GM23338 (cell line): ENCODE data around the gene GLG1.

ENCODE experiments used
- CREB1 ChIP-seq: fragments of 250-450 bp; sonication (Bioruptor Pico); IDR thresholded peaks from 2 replicates; pipeline ENCODE4 v1.5.0; 2020; ENCODE audit warnings: low read depth, mild to moderate bottlenecking, moderate library complexity
- CTCF ChIP-seq, 2 experiments: fragments of 200-600 bp in 1 of 2; sonication (generic) in 1 of 2; conservative IDR thresholded peaks; 2 replicates each; pipeline versions ENCODE4 v1.5.1 to v1.6.1; 2016 to 2017; ENCODE audit warnings: antibody characterized with exemption in 2 of 2, low read depth in 2 of 2, mild to moderate bottlenecking in 2 of 2, moderate library complexity in 1 of 2
- EZH2 ChIP-seq: fragments of 200-600 bp; sonication (generic); IDR thresholded peaks from one replicate; pipeline ENCODE4 v1.8.0; 2017; ENCODE audit warnings: antibody characterized with exemption, mild to moderate bottlenecking, low read depth; ENCODE audit not compliant: unreplicated experiment
- EZH2phosphoT487 ChIP-seq: fragments of 200-600 bp; sonication (generic); IDR thresholded peaks from one replicate; pipeline ENCODE4 v1.8.1; 2018; ENCODE audit warnings: antibody characterized with exemption; ENCODE audit not compliant: unreplicated experiment
- JUNB ChIP-seq: IDR thresholded peaks from one replicate; pipeline ENCODE4 v1.6.1; 2016; ENCODE audit warnings: antibody characterized with exemption; ENCODE audit not compliant: unreplicated experiment
- POLR2AphosphoS5 ChIP-seq: IDR thresholded peaks from 2 replicates; pipeline ENCODE4 v1.6.1; 2016; ENCODE audit warnings: antibody characterized with exemption, low read depth
- REST ChIP-seq: IDR thresholded peaks from one replicate; pipeline ENCODE4 v1.6.1; 2018; ENCODE audit warnings: antibody characterized with exemption; ENCODE audit not compliant: unreplicated experiment
- STAT1 ChIP-seq: IDR thresholded peaks from one replicate; pipeline ENCODE4 v1.6.1; 2016; ENCODE audit warnings: antibody characterized with exemption; ENCODE audit not compliant: unreplicated experiment
- ZNF114 ChIP-seq: fragments of 250-450 bp; sonication (Bioruptor Pico); IDR thresholded peaks from 2 replicates; pipeline ENCODE4 v1.5.0; 2020; ENCODE audit warnings: mild to moderate bottlenecking, moderate library complexity
- ZNF331 ChIP-seq: fragments of 250-450 bp; sonication (Bioruptor Pico); IDR thresholded peaks from 2 replicates; pipeline ENCODE4 v1.5.0; 2020; ENCODE audit warnings: low read depth, mild to moderate bottlenecking, moderate library complexity

GRCh38 chr16:74511961-74512360 lies 95.0 kb downstream of the GLG1 start:
- TF ChIP-seq EZH2 = no peak
- no peak for TF ChIP-seq POLR2AphosphoS5
- TF ChIP-seq CTCF (conservative IDR thresholded peaks at IDR 0.05; ENCODE audit: low read depth in 2 of 2) = no peak
- no peak for TF ChIP-seq CREB1 (CRISPR knock-in tag)
- TF ChIP-seq EZH2phosphoT487 = no peak
- TF ChIP-seq REST = no peak
- no peak for TF ChIP-seq ZNF114 (CRISPR knock-in tag)
- TF ChIP-seq JUNB = no peak
- TF ChIP-seq STAT1 = no peak
- TF ChIP-seq ZNF331 = no peak
